Calu3 (cell line): ENCODE results near the gene PDCD2L. TPM values are rescaled to one million over a fixed set of nuclear protein-coding genes. Genes with fewer than 3 reads are reported as not detected.
"Not testable (repeated sequence)": the region's sequence is repeated elsewhere in the genome, so short reads cannot be mapped to it uniquely, and the experiment has no call there.

Experiments
- BruUV-seq: library from RNA; stranded (reverse); fragments of 400-500 nt; replicated peaks from 2 replicates; lab custom pipeline; 2021; lab: Mats Ljungman, UMichigan
- CTCF ChIA-PET: fragments of 300-600 bp; sonication (Branson Sonifier 250); formaldehyde crosslinking; loops from one replicate; lab custom pipeline; 2022; ENCODE audit warnings: antibody characterized with exemption; lab: Charles Lee
- DNase-seq: peaks from one replicate; pipeline ENCODE4 v3.0.0; 2022
- H3K27ac Mint-ChIP-seq: one replicate; pipeline ENCODE4 v1.8.0; 2022; ENCODE audit warnings: mixed read lengths; ENCODE audit not compliant: unreplicated experiment
- H3K27me3 Mint-ChIP-seq: one replicate; pipeline ENCODE4 v1.8.0; 2022; ENCODE audit warnings: mixed read lengths; ENCODE audit not compliant: unreplicated experiment
- H3K36me3 Mint-ChIP-seq: one replicate; pipeline ENCODE4 v1.8.0; 2022; ENCODE audit warnings: mild to moderate bottlenecking, moderate library complexity, mixed read lengths; ENCODE audit not compliant: insufficient read depth, unreplicated experiment
- H3K4me1 Mint-ChIP-seq: one replicate; pipeline ENCODE4 v1.8.0; 2022; ENCODE audit warnings: mild to moderate bottlenecking, low read depth, mixed read lengths; ENCODE audit not compliant: unreplicated experiment
- H3K4me3 Mint-ChIP-seq: one replicate; pipeline ENCODE4 v1.8.0; 2022; ENCODE audit warnings: mild to moderate bottlenecking, low read depth, moderate library complexity, mixed read lengths; ENCODE audit not compliant: unreplicated experiment
- H3K9me3 Mint-ChIP-seq: one replicate; pipeline ENCODE4 v1.8.0; 2022; ENCODE audit warnings: low read depth, mixed read lengths; ENCODE audit not compliant: unreplicated experiment
- CTCF ChIP-seq: fragments of 200-600 bp; IDR thresholded peaks from one replicate; pipeline ENCODE4 v1.8.0; 2022; ENCODE audit warnings: antibody characterized with exemption; ENCODE audit not compliant: unreplicated experiment
- intact Hi-C: fragments of 100-400 bp; cut with micrococcal nuclease; formaldehyde crosslinking; loops from one replicate; pipeline ENCODE4 v1.10.0; 2022; ENCODE audit not compliant: unreplicated experiment
- total RNA-seq: library from RNA; stranded (reverse); gene quantifications from 2 replicates; pipeline ENCODE4 v1.2.3, GENCODE V29; 2022

Gene PDCD2L
- total RNA-seq, 1 experiment from 2014 or later = 29.3 TPM

GRCh38 chr19:34452723-34453122, 48.5 kb downstream of the PDCD2L start:
- no peak for DNase-seq
- no peak for TF ChIP-seq CTCF
- CTCF ChIA-PET = interaction anchor here (0.6 kb wide), 1 partner anchor 1093 kb away, joined by 5 read pairs; no protein-coding TSS in a partner anchor

DNA sequence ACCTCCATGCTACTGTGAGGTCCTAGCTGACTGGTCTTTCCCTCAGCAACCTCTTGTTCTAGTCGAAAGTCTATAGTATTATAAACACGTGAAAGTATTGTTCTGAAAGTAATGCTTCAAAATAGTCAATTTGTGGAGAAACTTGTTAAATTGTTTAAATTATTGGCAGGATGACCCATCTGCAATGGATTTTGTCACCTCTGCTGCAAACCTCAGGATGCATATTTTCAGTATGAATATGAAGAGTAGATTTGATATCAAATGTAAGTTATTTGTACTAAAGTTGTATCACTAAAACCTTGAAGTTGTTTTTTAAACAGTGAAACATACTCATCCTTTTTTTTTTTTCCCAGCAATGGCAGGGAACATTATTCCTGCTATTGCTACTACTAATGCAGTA, 49.9 kb downstream of the PDCD2L start:
- Mint-ChIP-seq H3K9me3 (no peaks in the 10 kb centered on the region), H3K4me1 (peaks cover 17% of the 10 kb centered on the region), H3K4me3 (no peak overlapping the region), H3K27ac (no peak overlapping the region), H3K36me3 (peaks cover 80% of the 10 kb centered on the region), H3K27me3 (no peaks in the 10 kb centered on the region)
- BruUV-seq = no TSS peak
- no peak for DNase-seq
- TF ChIP-seq CTCF = no peak
- CTCF ChIA-PET = interaction anchor here (0.7 kb wide), 1 partner anchor 417 kb away, joined by 4 read pairs; no protein-coding TSS in a partner anchor
- intact Hi-C loops = no loop called here

More at GRCh38 chr19:34452723-34453122, 48.5 kb downstream of the PDCD2L start:
- Mint-ChIP-seq H3K4me1 (peaks cover 4% of the 10 kb centered on the region), H3K9me3 (no peaks in the 10 kb centered on the region), H3K27me3 (no peaks in the 10 kb centered on the region), H3K4me3 (no peak overlapping the region), H3K27ac (no peak overlapping the region), H3K36me3 (peaks cover 78% of the 10 kb centered on the region)
- BruUV-seq = no TSS peak
- intact Hi-C loops = no loop called here

DNA sequence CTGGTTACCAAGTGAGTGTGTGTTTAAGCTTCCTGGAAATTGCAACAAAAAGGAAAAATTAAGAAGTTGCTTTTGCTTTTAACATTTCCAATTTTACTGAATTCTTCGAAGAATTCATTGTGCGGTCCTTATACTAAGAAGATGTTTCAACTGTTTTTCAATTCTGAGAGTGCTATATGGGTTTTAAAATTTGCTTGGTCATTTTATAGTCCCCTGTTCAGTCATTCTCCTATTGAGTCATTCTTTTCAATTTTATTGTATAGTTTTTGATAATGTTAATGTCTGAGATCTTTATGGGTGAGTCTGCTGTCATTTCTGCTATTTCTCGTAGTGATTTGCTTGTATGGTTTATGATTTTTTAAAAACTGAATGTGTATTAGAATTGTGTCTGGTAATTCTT, 50.5 kb downstream of the PDCD2L start:
- intact Hi-C loops = no loop called here

GRCh38 chr19:34455783-34456480, 51.7 kb downstream of the PDCD2L start:
- H3K4me3 Mint-ChIP-seq, H3K27me3 Mint-ChIP-seq, H3K27ac Mint-ChIP-seq, CTCF ChIA-PET, BruUV-seq, H3K9me3 Mint-ChIP-seq, intact Hi-C loops, DNase-seq: not testable (repeated sequence)
- H3K4me1 Mint-ChIP-seq = peaks cover 34% of the 10 kb centered on the region
- peaks cover 85% of the 10 kb centered on the region for H3K36me3 Mint-ChIP-seq

More for the DNA sequence above, 50.5 kb downstream of the PDCD2L start:
- H3K36me3 Mint-ChIP-seq = peaks cover 80% of the 10 kb centered on the region
- peaks cover 23% of the 10 kb centered on the region for H3K4me1 Mint-ChIP-seq
- CTCF ChIA-PET = no interaction called here
- H3K9me3 Mint-ChIP-seq = no peaks in the 10 kb centered on the region
- no peak for DNase-seq
- no peaks in the 10 kb centered on the region for H3K27me3 Mint-ChIP-seq
- no peak for TF ChIP-seq CTCF
- BruUV-seq = no TSS peak
- no peak overlapping the region for H3K4me3 Mint-ChIP-seq
- H3K27ac Mint-ChIP-seq = no peak overlapping the region

DNA sequence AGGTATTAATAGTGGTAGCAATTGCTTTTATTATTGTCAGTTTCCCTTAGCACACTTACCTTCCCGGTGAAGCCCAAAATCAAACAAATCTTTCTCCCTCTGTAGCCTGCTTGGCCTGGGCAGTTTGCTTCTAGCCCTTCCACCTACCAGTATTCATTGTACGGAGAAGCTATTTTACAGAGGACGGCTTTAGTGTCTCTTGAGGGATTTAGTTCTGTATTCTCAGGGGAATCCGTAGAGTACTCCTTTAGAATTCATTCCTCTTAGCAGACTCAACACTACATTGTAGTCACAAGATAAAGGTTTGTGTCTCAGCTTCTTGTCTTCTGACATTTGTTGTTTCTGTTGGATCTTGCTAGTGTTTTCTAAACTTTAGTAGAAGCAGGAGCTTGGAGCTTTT, 53.2 kb downstream of the PDCD2L start:
- H3K9me3 Mint-ChIP-seq = no peaks in the 10 kb centered on the region
- peaks cover 88% of the 10 kb centered on the region for H3K36me3 Mint-ChIP-seq
- no peak for DNase-seq
- no TSS peak for BruUV-seq
- intact Hi-C loops = no loop called here
- TF ChIP-seq CTCF = no peak
- no peaks in the 10 kb centered on the region for H3K27me3 Mint-ChIP-seq
- no peak overlapping the region for H3K4me3 Mint-ChIP-seq
- no peak overlapping the region for H3K27ac Mint-ChIP-seq
- CTCF ChIA-PET = no interaction called here
- peaks cover 49% of the 10 kb centered on the region for H3K4me1 Mint-ChIP-seq
